Measurements from ENCODE around the gene COL1A1. TPM values are rescaled to one million over a fixed set of nuclear protein-coding genes. Genes with fewer than 3 reads are reported as not detected.
A peak's percentile ranks its signal among the peaks of the same experiment; 100 is the strongest.

The COL1A1 gene
- total and polyA plus RNA-seq, 2 experiments from 2014 or later, result 6,472 to 15,283 TPM

DNA sequence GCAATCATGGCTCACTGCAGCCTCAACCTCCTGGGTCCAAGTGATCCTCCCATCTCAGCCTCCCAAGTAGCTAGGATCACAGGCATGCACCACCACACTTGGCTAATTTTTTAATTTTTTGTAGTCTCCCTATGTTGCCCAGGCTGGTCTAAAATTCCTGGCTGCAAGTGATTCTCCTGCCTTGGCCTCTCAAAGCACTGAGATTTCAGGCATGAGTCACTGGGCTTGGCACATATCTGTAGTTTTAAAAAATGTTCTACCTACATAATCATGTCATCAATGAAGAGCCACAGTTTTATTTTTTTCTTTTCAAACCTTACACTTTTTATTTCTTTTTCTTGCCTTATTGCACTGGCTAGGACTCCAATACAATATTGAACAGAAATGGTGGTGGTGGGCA, 33.1 kb upstream of the COL1A1 start:
- H3K36me3 ChIP-seq (ENCODE audit: low read depth), result no peaks in the 10 kb centered on the region
- no peaks in the 10 kb centered on the region for H3K9me2 ChIP-seq (ENCODE audit: insufficient read depth)
- H3K9ac ChIP-seq, result no peak overlapping the region
- in situ Hi-C loops (cut with MboI), result no loop called here
- no peaks in the 10 kb centered on the region for H3K9me3 ChIP-seq (ENCODE audit: low read depth)
- H2AFZ ChIP-seq, result no peak overlapping the region
- no peak overlapping the region for H3K4me2 ChIP-seq (ENCODE audit: unreplicated experiment)
- H3K27ac ChIP-seq, result no peak overlapping the region
- H3K79me2 ChIP-seq (ENCODE audit: insufficient read depth), result no peaks in the 10 kb centered on the region
- peak; percentile 39 for DNase-seq
- no peaks in the 10 kb centered on the region; the same call in 1 of the 2 replicates for H3K4me1 ChIP-seq (ENCODE audit: insufficient read depth)
- no peaks in the 10 kb centered on the region for H4K20me1 ChIP-seq (ENCODE audit: insufficient read depth)
- 0 out of 2 replicates have a peak, but pooled peaks cover 7% of the 10 kb centered on the region for H3F3A ChIP-seq (ENCODE audit: insufficient read depth)
- H3K4me3 ChIP-seq, result no peak overlapping the region
- no peaks in the 10 kb centered on the region for H3K27me3 ChIP-seq (replicated peaks; ENCODE audit: insufficient read depth)
- TF ChIP-seq EZH2 (IDR thresholded peaks at IDR 0.05; ENCODE audit: insufficient read depth, poor library complexity, severe bottlenecking) (no peak), EZH2phosphoT487 (IDR thresholded peaks at IDR 0.05; ENCODE audit: insufficient read depth, low read depth) (no peak)

DNA sequence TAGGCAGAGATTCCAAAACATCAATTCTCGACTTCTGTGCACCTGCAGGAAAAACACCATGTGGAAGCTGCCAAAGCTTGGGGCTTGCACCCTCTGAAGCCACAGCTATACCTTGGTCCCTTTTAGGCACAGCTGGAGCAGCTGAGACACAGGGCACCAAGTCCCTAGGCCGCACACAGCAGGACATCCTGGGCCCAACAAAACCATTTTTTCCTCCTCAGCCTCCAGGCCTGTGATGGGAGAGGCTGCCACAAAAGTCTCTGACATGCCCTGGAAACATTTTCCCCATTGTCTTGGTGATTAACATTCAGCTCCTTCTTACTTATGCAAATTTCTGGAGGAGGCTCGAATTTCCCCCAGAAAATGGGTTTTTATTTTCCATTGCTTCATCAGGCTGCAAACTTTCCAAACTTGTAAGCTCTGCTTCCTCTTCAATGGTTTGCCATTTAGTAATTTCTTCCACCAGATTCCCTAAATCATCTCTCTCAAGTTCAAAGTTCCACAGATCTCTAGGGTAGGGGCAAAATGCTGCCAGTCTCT, 24.3 kb upstream of the COL1A1 start:
- peaks cover 12% of the 10 kb centered on the region for H3F3A ChIP-seq (ENCODE audit: insufficient read depth)
- no peak overlapping the region for H3K9ac ChIP-seq
- 53 to 57% methylated on average over 3 of the region's 3 CpGs for WGBS, 2 experiments (ENCODE audit: low coverage in 1 of 2, low lambda C conversion rate in 2 of 2, missing lambda C conversion rate in 2 of 2)
- H3K9me3 ChIP-seq (ENCODE audit: low read depth), result no peaks in the 10 kb centered on the region
- TF ChIP-seq EZH2phosphoT487 (IDR thresholded peaks at IDR 0.05; ENCODE audit: insufficient read depth, low read depth), result no peak
- TF ChIP-seq EZH2 (IDR thresholded peaks at IDR 0.05; ENCODE audit: insufficient read depth, poor library complexity, severe bottlenecking), result no peak
- no peaks in the 10 kb centered on the region for H3K36me3 ChIP-seq (ENCODE audit: low read depth)
- H3K9me2 ChIP-seq (ENCODE audit: insufficient read depth), result no peaks in the 10 kb centered on the region
- peaks cover 20% of the 10 kb centered on the region for H3K4me1 ChIP-seq (ENCODE audit: insufficient read depth)
- no peaks in the 10 kb centered on the region for H4K20me1 ChIP-seq (ENCODE audit: insufficient read depth)
- no peak overlapping the region for H3K4me2 ChIP-seq (ENCODE audit: unreplicated experiment)
- H3K27me3 ChIP-seq (replicated peaks; ENCODE audit: insufficient read depth), result no peaks in the 10 kb centered on the region
- DNase-seq, result no peak
- in situ Hi-C loops (cut with MboI), result no loop called here
- H3K79me2 ChIP-seq (ENCODE audit: insufficient read depth), result peaks cover 4% of the 10 kb centered on the region; the same call in 1 of the 2 replicates
- no peak overlapping the region for H3K4me3 ChIP-seq
- H3K27ac ChIP-seq, result no peak overlapping the region
- no peak overlapping the region for H2AFZ ChIP-seq

DNA sequence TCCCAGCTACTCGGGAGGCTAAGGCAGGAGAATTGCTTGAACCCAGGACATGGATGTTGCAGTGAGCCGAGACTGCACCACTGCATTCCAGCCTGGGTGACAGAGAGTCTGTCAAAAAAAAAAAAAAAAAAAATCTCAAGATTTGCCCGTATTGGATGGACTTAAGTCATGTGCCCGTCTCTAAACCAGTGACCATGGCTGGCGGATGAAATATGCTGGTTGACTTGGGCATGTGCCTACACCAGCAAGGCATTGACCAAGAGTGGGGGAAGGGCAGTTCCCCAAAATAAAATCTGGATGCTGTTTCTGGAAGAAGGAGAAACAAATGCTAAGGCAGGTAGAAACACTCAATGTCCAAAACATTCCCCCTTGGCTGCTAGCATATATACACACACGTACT, 21.5 kb upstream of the COL1A1 start:
- in situ Hi-C loops (cut with MboI), result no loop called here

DNA sequence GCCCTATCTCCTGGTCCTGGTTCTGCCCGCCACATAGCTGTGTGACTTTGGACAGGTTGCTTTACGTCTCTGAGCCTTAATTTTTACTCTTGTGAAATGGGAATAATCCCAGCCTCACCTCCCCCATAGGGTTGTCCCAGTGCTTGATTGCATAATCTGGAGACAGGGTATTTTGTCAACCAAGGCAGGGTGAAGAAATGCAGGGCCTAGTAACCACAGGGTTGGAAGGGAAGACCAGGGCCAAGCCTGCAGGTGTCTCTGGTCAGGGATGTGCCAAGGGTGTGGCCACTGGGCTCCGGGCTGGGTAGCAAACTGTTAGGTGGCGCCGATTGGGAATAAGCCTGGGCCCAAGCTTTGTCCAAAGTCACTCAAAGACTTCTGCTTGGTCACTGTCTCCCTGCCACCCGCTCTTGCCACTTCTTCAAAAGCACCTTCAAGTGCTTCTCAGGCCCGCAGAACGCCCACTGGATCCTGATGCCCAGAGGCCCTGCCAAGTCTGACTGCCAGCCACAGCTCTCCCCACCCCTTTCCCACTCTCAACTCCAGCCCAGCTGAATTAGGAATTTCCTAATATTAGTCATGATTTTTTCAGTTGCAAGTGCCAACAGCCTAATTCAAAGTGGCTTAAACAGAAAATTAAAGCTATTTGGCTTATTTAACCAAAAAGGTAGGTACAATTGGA, 20.6 kb upstream of the COL1A1 start:
- in situ Hi-C loops (cut with MboI), result no loop called here
- 12 to 16% methylated on average over 8 of the region's 8 CpGs for WGBS, 2 experiments (ENCODE audit: low coverage in 1 of 2, low lambda C conversion rate in 2 of 2, missing lambda C conversion rate in 2 of 2)
- peak overlapping the region; percentile 63 for H3K4me2 ChIP-seq (ENCODE audit: unreplicated experiment)
- no peak overlapping the region for H2AFZ ChIP-seq
- H3K9me3 ChIP-seq (ENCODE audit: low read depth), result no peaks in the 10 kb centered on the region
- no peaks in the 10 kb centered on the region for H3K9me2 ChIP-seq (ENCODE audit: insufficient read depth)
- H4K20me1 ChIP-seq (ENCODE audit: insufficient read depth), result no peaks in the 10 kb centered on the region
- TF ChIP-seq EZH2phosphoT487 (IDR thresholded peaks at IDR 0.05; ENCODE audit: insufficient read depth, low read depth) (no peak), EZH2 (IDR thresholded peaks at IDR 0.05; ENCODE audit: insufficient read depth, poor library complexity, severe bottlenecking) (no peak)
- no peaks in the 10 kb centered on the region for H3K27me3 ChIP-seq (replicated peaks; ENCODE audit: insufficient read depth)
- H3K4me3 ChIP-seq, result peak overlapping the region; percentile 46
- H3K9ac ChIP-seq, result peak overlapping the region; percentile 89
- no peaks in the 10 kb centered on the region for H3K36me3 ChIP-seq (ENCODE audit: low read depth)
- H3K27ac ChIP-seq, result peak overlapping the region; percentile 98
- peaks cover 48% of the 10 kb centered on the region for H3F3A ChIP-seq (ENCODE audit: insufficient read depth)
- H3K4me1 ChIP-seq (ENCODE audit: insufficient read depth), result peaks cover 54% of the 10 kb centered on the region
- peak; percentile 95 for DNase-seq
- H3K79me2 ChIP-seq (ENCODE audit: insufficient read depth), result peaks cover 9% of the 10 kb centered on the region; the same call in 1 of the 2 replicates

More for the DNA sequence above, 21.5 kb upstream of the COL1A1 start:
- Histone ChIP-seq H3K9ac (peak overlapping the region; percentile 89), H3K4me1 (ENCODE audit: insufficient read depth) (peaks cover 44% of the 10 kb centered on the region), H3K9me3 (ENCODE audit: low read depth) (no peaks in the 10 kb centered on the region), H3K36me3 (ENCODE audit: low read depth) (no peaks in the 10 kb centered on the region), H4K20me1 (ENCODE audit: insufficient read depth) (no peaks in the 10 kb centered on the region), H3K27me3 (replicated peaks; ENCODE audit: insufficient read depth) (no peaks in the 10 kb centered on the region), H3K9me2 (ENCODE audit: insufficient read depth) (no peaks in the 10 kb centered on the region), H2AFZ (no peak overlapping the region), H3F3A (ENCODE audit: insufficient read depth) (peaks cover 38% of the 10 kb centered on the region), H3K27ac (peak overlapping the region; percentile 98), H3K79me2 (ENCODE audit: insufficient read depth) (peaks cover 4% of the 10 kb centered on the region; the same call in 1 of the 2 replicates), H3K4me3 (no peak overlapping the region), H3K4me2 (ENCODE audit: unreplicated experiment) (peak overlapping the region; percentile 63)
- TF ChIP-seq EZH2 (IDR thresholded peaks at IDR 0.05; ENCODE audit: insufficient read depth, poor library complexity, severe bottlenecking) (no peak), EZH2phosphoT487 (IDR thresholded peaks at IDR 0.05; ENCODE audit: insufficient read depth, low read depth) (no peak)
- 50 to 55% methylated on average over 6 of the region's 6 CpGs for whole genome bisulfite sequencing, 2 experiments (ENCODE audit: low coverage in 1 of 2, low lambda C conversion rate in 2 of 2, missing lambda C conversion rate in 2 of 2)
- DNase-seq, result peak; percentile 27
